GM21447 (cell line): ENCODE results near the gene CARMIL1.

Experiments
- ATAC-seq: cut with Tn5 transposase; IDR thresholded peaks from one replicate; pipeline ENCODE4 v1.9.1; 2021; ENCODE audit not compliant: unreplicated experiment

CARMIL1 gene

DNA sequence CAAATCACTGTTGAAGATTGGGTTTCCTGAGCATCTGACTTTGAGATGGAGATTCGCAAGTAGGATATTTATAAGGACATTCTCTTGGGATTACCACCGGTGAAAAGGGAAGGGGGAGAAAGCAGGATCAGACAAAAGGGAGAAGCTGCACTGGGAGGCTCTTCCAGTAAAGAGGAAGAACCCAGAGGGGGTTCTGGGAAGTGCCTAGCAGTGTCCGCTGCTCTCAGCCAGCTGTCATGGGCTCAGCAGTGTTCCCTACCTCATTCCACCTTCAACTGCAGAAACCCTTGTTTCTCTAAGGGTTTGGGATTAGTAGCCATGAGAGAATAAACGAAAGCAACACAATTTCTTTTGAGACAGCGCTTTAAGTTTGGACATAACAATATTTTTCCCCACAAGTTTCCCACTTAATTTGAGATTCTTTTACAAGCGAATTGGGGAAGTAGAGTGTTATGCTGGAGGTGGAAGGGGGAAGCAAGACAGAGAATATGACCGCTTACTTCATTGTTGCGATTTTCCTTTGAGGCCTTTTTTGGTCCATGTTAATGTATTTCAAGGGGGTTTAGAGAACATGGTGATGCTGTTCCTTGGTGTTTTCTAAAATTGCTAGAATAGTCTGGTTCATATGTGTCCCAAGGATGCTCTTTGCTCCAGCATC is 218.3 kb downstream of the CARMIL1 start:
- no peak for ATAC-seq

DNA sequence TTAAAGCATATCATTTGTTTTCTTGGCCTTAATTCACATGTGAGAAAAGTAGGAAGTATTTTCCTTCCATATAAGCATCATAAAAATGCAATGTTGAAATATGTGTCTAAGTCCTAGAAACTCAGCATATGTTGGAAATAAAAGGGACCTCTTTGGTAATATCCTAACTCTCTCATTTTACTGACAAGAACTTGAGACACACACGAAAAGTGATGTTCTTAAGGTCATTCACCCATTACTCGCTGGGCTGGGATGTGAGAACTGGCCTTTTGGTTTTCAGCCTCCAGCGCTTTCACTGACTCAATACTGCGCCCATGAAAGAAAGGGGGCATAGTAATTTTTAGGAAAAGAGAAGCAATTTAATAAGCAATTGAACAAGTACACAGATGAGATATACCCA is 219.3 kb downstream of the CARMIL1 start:
- no peak for ATAC-seq

- ATAC-seq = no peak
Measured at GRCh38 chr6:25499615-25500235, 220.6 kb downstream of the CARMIL1 start.

DNA sequence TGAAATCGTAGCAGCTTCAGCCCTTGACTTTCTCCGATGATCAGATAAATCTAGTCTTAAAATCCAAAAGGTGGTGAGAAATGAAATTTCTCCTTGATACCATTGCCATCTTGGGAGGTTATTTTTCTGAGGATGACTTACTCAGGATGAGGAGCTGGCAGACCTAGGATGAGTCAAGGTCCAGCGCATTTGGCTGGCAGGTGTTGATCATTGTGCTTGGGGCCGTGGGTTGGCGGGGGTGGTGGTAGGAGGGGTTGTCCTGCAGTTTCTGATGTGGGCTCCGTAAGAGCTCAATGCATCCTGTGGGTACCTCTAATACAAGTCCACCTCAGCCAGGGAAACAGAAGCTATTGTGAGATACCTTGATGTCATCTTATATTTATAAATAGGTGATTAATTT is 224.5 kb downstream of the CARMIL1 start:
- ATAC-seq = no peak

GRCh38 chr6:25504661-25505060 is 225.5 kb downstream of the CARMIL1 start:
- no peak for ATAC-seq

DNA sequence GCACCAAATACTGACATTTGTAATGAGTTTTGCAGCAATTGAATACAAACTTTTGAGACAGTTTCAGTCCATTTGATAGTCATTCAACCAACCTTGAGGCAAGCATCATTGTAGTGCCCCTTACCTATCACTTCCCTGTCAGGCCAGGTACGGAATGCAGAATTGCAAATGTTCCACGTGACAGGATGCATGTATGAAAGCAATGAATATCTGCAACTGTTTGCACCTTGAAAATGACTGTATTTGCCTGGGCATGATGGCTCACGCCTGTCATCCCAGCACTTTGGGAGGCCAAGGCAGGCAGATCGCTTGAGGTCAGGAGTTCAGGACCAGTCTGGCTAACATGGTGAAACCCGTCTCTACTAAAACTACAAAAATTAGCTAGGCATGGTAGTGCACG is 226.8 kb downstream of the CARMIL1 start:
- ATAC-seq = no peak

DNA sequence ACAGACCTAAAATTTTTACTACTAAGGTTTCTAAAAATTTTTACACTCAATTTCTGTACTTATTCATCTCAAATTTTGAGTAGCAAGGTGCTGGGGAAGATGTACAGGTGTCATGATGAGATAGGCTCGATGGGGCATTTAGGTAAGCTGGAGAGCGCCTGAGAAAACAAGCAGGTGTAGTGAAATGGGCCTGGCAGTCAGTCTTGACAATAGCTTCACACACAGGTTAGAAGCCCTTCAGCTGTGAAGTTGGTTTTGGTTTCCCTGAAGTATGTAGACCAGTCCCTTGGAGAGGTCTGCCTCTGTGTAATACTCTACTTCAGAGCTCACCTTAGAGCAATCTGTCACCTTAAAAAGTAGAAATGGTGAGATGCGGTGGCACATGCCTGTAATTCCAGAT is 228.9 kb downstream of the CARMIL1 start:
- no peak for ATAC-seq

- no peak for ATAC-seq
Measured at GRCh38 chr6:25511376-25511775, 232.2 kb downstream of the CARMIL1 start.

DNA sequence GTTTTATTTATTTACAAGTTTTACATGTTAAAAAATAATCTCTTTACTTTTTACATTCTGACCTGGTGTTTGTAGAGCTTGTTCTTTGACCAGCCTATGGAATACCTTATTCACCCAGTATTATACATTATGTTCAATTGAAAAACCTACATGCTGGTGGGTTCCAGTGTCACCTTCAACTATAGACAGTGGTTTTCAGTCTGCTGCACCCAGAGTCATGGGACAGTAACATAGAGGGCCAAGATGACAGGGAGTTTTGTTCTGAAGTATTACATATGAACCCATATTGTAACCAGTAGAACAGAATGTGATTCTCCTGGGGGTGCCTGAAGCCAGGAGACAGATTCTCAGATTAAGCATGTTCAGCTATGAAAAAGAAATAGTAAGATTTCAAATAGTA is 233.4 kb downstream of the CARMIL1 start:
- ATAC-seq = no peak

DNA sequence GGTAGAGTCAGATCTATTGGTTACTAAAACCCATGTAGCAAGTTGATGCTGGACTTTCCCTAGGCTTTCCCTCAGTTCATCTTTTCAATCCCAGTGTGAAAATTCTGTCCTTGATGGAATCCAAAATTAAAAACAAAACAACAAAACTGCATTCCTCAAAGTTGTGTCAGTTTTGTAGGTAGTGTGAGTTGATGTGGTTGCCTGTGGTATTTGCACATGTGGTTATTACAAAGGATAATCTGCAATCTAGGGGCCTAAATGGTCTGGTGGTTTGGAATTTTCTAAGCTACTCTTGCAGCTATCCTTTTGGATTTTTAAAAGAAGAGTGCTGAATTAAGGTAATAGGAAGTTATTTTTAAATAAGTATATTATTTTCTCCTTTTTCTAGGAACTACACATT is 240.7 kb downstream of the CARMIL1 start:
- no peak for ATAC-seq

DNA sequence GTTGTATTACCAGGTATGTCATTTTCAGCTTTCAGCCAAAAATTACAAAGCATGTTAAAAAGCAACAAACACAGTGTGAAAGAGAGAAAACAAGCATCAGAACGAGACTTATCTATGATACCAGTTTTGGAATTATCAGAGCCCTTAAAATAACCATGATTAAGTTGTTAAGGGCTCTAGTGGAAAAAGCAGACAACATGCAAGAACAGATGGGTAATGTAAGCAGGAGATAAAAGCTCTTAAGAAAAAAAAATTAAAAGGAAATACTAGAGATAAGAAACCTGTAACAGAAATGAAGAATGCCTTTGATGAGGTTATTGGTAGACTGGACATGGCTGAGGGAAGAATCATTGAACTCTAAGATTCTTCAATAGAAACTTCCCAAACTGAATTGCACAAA is 245.4 kb downstream of the CARMIL1 start:
- ATAC-seq = no peak

DNA sequence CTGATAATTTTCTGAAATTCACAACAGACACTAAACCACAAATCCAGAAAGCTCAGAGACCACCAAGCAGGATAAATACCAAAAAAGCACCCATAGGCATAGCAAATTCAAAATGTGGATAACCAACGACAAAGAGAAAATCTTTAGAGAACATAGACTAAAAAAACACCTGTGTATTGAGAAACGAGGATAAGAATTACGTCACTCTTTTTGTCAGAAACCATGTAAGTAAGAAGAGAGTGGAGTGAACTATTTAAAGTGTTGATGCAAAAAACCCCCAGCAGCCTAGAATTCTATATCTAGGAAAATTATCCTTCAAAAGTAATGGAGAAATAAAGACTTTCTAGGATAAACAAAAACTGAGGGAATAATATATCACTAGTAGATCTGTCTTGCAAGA is 245.9 kb downstream of the CARMIL1 start:
- no peak for ATAC-seq

- ATAC-seq = no peak
Measured at GRCh38 chr6:25534942-25535631, 255.9 kb downstream of the CARMIL1 start.

- no peak for ATAC-seq
Measured at GRCh38 chr6:25535632-25536225, 256.6 kb downstream of the CARMIL1 start.

GRCh38 chr6:25536781-25537180 is 257.6 kb downstream of the CARMIL1 start:
- no peak for ATAC-seq

GRCh38 chr6:25537349-25538018 is 258.3 kb downstream of the CARMIL1 start:
- ATAC-seq = no peak

DNA sequence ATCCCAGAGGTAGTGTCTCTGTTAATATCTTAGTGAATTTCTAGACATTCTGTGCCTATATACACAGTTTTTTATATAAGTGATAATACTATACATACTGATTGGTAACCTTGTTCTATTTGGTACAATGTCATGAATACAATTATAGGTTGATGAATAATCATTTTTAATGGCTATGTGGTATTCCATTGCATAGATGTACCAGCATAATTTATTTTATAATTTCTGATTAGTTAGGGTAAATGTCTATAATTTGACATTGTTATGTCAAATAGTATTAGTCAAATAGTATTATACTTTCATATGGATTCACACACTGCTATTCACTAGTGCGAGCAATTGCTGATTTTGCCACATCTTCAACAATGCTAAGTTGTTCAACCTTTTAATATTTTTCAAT is 262.1 kb downstream of the CARMIL1 start:
- ATAC-seq = no peak

- no peak for ATAC-seq
Measured at GRCh38 chr6:25542984-25543910, 264.1 kb downstream of the CARMIL1 start.

DNA sequence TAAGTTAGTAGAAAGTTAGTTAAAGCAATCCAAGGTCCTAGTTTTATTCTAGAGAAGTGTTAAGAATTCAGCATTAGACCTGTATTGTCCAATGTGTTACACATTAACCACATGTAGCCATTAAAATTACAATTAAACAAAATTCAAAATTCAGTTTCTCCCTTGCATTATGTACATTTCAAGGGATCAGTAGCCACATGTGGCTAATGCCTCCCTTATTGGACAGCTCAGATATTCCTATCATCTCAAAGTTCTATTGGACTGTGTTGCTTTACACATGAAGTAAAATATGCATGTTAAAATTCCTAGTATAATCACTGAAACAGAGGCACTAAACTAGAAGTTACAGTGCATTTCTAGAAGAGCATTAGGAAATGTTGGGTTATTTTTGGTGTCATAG is 265.7 kb downstream of the CARMIL1 start:
- ATAC-seq = no peak

DNA sequence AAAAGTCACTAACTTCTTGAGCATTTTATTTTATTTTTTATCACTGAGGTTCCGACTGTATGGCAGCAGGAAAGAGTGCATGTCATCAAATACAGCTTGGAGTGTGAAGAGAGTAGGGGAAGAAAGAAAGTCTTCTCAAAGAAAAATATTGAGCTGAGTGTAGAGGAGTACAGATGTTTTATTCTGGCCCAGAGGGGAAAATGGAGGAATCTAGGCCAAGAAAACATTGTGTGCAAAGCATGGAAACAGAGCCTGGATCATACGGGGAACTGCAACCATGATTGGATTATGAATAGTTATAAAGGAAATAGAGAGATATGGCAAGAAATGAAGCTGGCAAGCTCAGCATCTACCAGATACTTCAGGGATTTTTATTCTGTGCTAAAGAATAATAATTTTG is 268.6 kb downstream of the CARMIL1 start:
- ATAC-seq = no peak
